Neural progenitor cell (in vitro differentiated cells): ENCODE measurements around the gene PPM1H. TPM values are rescaled to one million over a fixed set of nuclear protein-coding genes. Genes with fewer than 3 reads are reported as not detected.

ENCODE experiments used
- DNase-seq: peaks from one replicate; pipeline ENCODE4 v3.0.0-alpha.2; 2016; ENCODE audit warnings: low spot score
- H2AFZ ChIP-seq: fragments of 200-600 bp; sonication (generic); replicated peaks from 2 replicates; pipeline ENCODE4 v1.6.1; 2016; ENCODE audit warnings: antibody characterized with exemption
- H3F3A ChIP-seq: fragments of 200-600 bp; sonication (generic); 2 replicates; pipeline ENCODE4 v1.6.1; 2016; ENCODE audit warnings: antibody characterized with exemption, low read depth
- H3K27ac ChIP-seq: fragments of 200-600 bp; sonication (generic); 2 replicates; pipeline ENCODE4 v1.5.1; 2016; ENCODE audit warnings: mild to moderate bottlenecking
- H3K27me3 ChIP-seq: fragments of 200-600 bp; sonication (generic); 2 replicates; pipeline ENCODE4 v1.6.1; 2016; ENCODE audit warnings: mild to moderate bottlenecking, moderate library complexity
- H3K36me3 ChIP-seq: fragments of 200-600 bp; sonication (generic); 2 replicates; pipeline ENCODE4 v1.5.1; 2016
- H3K4me1 ChIP-seq: fragments of 200-600 bp; sonication (generic); 2 replicates; pipeline ENCODE4 v1.6.1; 2016; ENCODE audit warnings: mixed run types
- H3K4me2 ChIP-seq: fragments of 200-600 bp; sonication (generic); 2 replicates; pipeline ENCODE4 v1.6.1; 2016
- H3K4me3 ChIP-seq: fragments of 200-600 bp; sonication (generic); 2 replicates; pipeline ENCODE4 v1.5.1; 2016
- H3K79me2 ChIP-seq: fragments of 200-600 bp; sonication (generic); 2 replicates; pipeline ENCODE4 v1.6.1; 2016; ENCODE audit warnings: low read depth
- H3K9ac ChIP-seq: fragments of 200-600 bp; sonication (generic); 2 replicates; pipeline ENCODE4 v1.6.1; 2016
- H3K9me3 ChIP-seq: fragments of 200-600 bp; sonication (generic); 2 replicates; pipeline ENCODE4 v1.5.1; 2016; ENCODE audit warnings: low read depth
- H4K20me1 ChIP-seq: fragments of 200-600 bp; sonication (generic); 2 replicates; pipeline ENCODE4 v1.6.1; 2016; ENCODE audit warnings: low read depth
- H3K27ac Mint-ChIP-seq: 3 replicates; pipeline ENCODE4 v1.8.0; 2021; ENCODE audit warnings: mixed read lengths
- H3K27me3 Mint-ChIP-seq: 2 replicates; pipeline ENCODE4 v1.8.0; 2022; ENCODE audit warnings: low read depth, mild to moderate bottlenecking, inconsistent platforms, moderate library complexity, mixed read lengths; ENCODE audit not compliant: insufficient read depth
- H3K36me3 Mint-ChIP-seq: 3 replicates; pipeline ENCODE4 v1.8.0; 2021; ENCODE audit warnings: mixed read lengths
- H3K4me1 Mint-ChIP-seq: 3 replicates; pipeline ENCODE4 v1.8.0; 2021; ENCODE audit warnings: mixed read lengths
- H3K4me3 Mint-ChIP-seq: 3 replicates; pipeline ENCODE4 v1.8.0; 2021; ENCODE audit warnings: mild to moderate bottlenecking, moderate library complexity, mixed read lengths
- H3K9me3 Mint-ChIP-seq: 3 replicates; pipeline ENCODE4 v1.8.0; 2020; ENCODE audit warnings: mixed read lengths
- CTCF ChIP-seq: fragments of 200-600 bp; sonication (generic); IDR thresholded peaks from 2 replicates; pipeline ENCODE4 v1.5.1; 2017; ENCODE audit warnings: antibody characterized with exemption, mild to moderate bottlenecking
- EZH2 ChIP-seq: fragments of 200-600 bp; sonication (generic); IDR thresholded peaks from 2 replicates; pipeline ENCODE4 v1.6.1; 2017; ENCODE audit warnings: antibody characterized with exemption, mild to moderate bottlenecking, moderate library complexity
- EZH2phosphoT487 ChIP-seq: fragments of 200-600 bp; sonication (generic); IDR thresholded peaks from 2 replicates; pipeline ENCODE4 v1.6.1; 2017; ENCODE audit warnings: antibody characterized with exemption
- total RNA-seq: library from RNA; depleted of rRNA; stranded (reverse); fragments of >200 nt; gene quantifications from 2 replicates; pipeline ENCODE4 v1.2.3, GENCODE V29; 2015; ENCODE audit warnings: low replicate concordance

Gene PPM1H
- total RNA-seq, 1 donor from 2014 or later = 4.6 TPM

GRCh38 chr12:62754706-62755105 lies 180.2 kb downstream of the PPM1H start:
- DNase-seq = no peak
- peaks cover 14% of the 10 kb centered on the region for H3K36me3 Mint-ChIP-seq
- no peak overlapping the region for H2AFZ ChIP-seq
- H3K4me3 ChIP-seq = no peak overlapping the region
- H3K27ac Mint-ChIP-seq = no peak overlapping the region
- TF ChIP-seq CTCF (no peak), EZH2 (no peak)
- H4K20me1 ChIP-seq = no peaks in the 10 kb centered on the region
- peaks cover 19% of the 10 kb centered on the region for H3K9me3 Mint-ChIP-seq
- no peaks in the 10 kb centered on the region for H3F3A ChIP-seq
- H3K27me3 Mint-ChIP-seq = peaks cover 5% of the 10 kb centered on the region
- no peak overlapping the region for H3K4me3 Mint-ChIP-seq
- no peaks in the 10 kb centered on the region for H3K27me3 ChIP-seq
- no peak overlapping the region for H3K4me2 ChIP-seq
- H3K9ac ChIP-seq = no peak overlapping the region
- H3K9me3 ChIP-seq = no peaks in the 10 kb centered on the region
- no peaks in the 10 kb centered on the region for H3K79me2 ChIP-seq
- H3K27ac ChIP-seq = no peak overlapping the region
- no peaks in the 10 kb centered on the region for H3K4me1 ChIP-seq
- H3K36me3 ChIP-seq = no peaks in the 10 kb centered on the region
- H3K4me1 Mint-ChIP-seq = peaks cover 7% of the 10 kb centered on the region

GRCh38 chr12:62751810-62752155 lies 183.2 kb downstream of the PPM1H start:
- no peaks in the 10 kb centered on the region for H4K20me1 ChIP-seq
- no peak overlapping the region for H3K4me3 ChIP-seq
- H3K27ac ChIP-seq = no peak overlapping the region
- Mint-ChIP-seq H3K27me3 (peaks cover 5% of the 10 kb centered on the region), H3K4me1 (peaks cover 14% of the 10 kb centered on the region), H3K36me3 (peaks cover 11% of the 10 kb centered on the region), H3K27ac (no peak overlapping the region), H3K4me3 (no peak overlapping the region), H3K9me3 (peaks cover 8% of the 10 kb centered on the region)
- peaks cover 6% of the 10 kb centered on the region for H3K4me1 ChIP-seq
- H3K27me3 ChIP-seq = no peaks in the 10 kb centered on the region
- no peaks in the 10 kb centered on the region for H3K79me2 ChIP-seq
- no peaks in the 10 kb centered on the region for H3K36me3 ChIP-seq
- DNase-seq = no peak
- no peak overlapping the region for H3K4me2 ChIP-seq
- no peak overlapping the region for H2AFZ ChIP-seq
- no peak overlapping the region for H3K9ac ChIP-seq
- TF ChIP-seq CTCF (no peak), EZH2phosphoT487 (no peak), EZH2 (no peak)
- H3F3A ChIP-seq = no peaks in the 10 kb centered on the region
- H3K9me3 ChIP-seq = no peaks in the 10 kb centered on the region

- Histone ChIP-seq H3K4me1 (peaks cover 6% of the 10 kb centered on the region), H3K9me3 (no peaks in the 10 kb centered on the region), H3F3A (no peaks in the 10 kb centered on the region), H3K4me2 (no peak overlapping the region), H3K27me3 (no peaks in the 10 kb centered on the region), H3K9ac (no peak overlapping the region), H4K20me1 (no peaks in the 10 kb centered on the region), H3K79me2 (no peaks in the 10 kb centered on the region), H3K4me3 (no peak overlapping the region), H2AFZ (no peak overlapping the region), H3K27ac (no peak overlapping the region), H3K36me3 (no peaks in the 10 kb centered on the region)
- H3K27me3 Mint-ChIP-seq = peaks cover 5% of the 10 kb centered on the region
- H3K36me3 Mint-ChIP-seq = peaks cover 9% of the 10 kb centered on the region
- peaks cover 14% of the 10 kb centered on the region for H3K4me1 Mint-ChIP-seq
- TF ChIP-seq CTCF (no peak), EZH2 (no peak), EZH2phosphoT487 (no peak)
- DNase-seq = no peak
- H3K27ac Mint-ChIP-seq = no peak overlapping the region
- no peak overlapping the region for H3K4me3 Mint-ChIP-seq
- H3K9me3 Mint-ChIP-seq = peaks cover 5% of the 10 kb centered on the region
Observed at GRCh38 chr12:62750941-62751809, 183.8 kb downstream of the PPM1H start.
